T-helper 1 cell treated with Interleukin-12 subunit alpha and Interleukin-12 subunit beta and Interleukin-4 antibody, amounts not matched to agents 30 μg/mL and 1 μg/mL, for 36 hours (primary cell): ENCODE measurements around the gene MGAT5.
A peak's percentile ranks its signal among the peaks of the same experiment; 100 is the strongest.

ENCODE experiments used
- H3K27ac Mint-ChIP-seq: one replicate; pipeline ENCODE4 v1.8.0; 2021; ENCODE audit warnings: mild to moderate bottlenecking, mixed read lengths
- H3K27me3 Mint-ChIP-seq: one replicate; pipeline ENCODE4 v1.8.0; 2021; ENCODE audit warnings: low read depth, mixed read lengths
- H3K36me3 Mint-ChIP-seq: one replicate; pipeline ENCODE4 v1.8.0; 2021; ENCODE audit warnings: low read depth, mixed read lengths
- H3K4me1 Mint-ChIP-seq: one replicate; pipeline ENCODE4 v1.8.0; 2021; ENCODE audit warnings: low read depth, mixed read lengths
- H3K4me3 Mint-ChIP-seq: one replicate; pipeline ENCODE4 v1.8.0; 2021; ENCODE audit warnings: mild to moderate bottlenecking, moderate library complexity, mixed read lengths
- H3K9me3 Mint-ChIP-seq: one replicate; pipeline ENCODE4 v1.8.0; 2021; ENCODE audit warnings: mixed read lengths

MGAT5 gene

DNA sequence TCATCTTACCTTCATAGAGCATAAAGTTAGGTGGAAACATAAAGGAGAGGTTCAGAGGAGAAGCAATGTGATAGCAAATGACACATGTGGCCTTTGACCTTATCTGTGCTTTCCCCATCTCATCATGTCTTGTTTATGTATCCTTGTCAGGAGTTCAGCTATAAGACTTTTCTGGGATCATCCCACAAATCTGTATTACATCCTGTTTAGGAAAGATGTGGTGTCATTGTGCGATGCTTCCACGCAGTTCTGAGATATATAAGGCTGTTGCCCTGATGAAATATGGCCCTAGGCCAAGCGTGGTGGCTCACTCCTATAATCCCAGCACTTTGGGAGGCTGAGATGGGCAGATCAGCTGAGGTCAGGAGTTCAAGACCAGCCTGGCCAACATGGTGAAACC is 15.5 kb upstream of the MGAT5 start:
- Mint-ChIP-seq H3K4me3 (no peak overlapping the region), H3K27me3 (peaks cover 3% of the 10 kb centered on the region), H3K4me1 (peaks cover 34% of the 10 kb centered on the region), H3K27ac (no peak overlapping the region), H3K36me3 (peaks cover 4% of the 10 kb centered on the region), H3K9me3 (no peaks in the 10 kb centered on the region)

DNA sequence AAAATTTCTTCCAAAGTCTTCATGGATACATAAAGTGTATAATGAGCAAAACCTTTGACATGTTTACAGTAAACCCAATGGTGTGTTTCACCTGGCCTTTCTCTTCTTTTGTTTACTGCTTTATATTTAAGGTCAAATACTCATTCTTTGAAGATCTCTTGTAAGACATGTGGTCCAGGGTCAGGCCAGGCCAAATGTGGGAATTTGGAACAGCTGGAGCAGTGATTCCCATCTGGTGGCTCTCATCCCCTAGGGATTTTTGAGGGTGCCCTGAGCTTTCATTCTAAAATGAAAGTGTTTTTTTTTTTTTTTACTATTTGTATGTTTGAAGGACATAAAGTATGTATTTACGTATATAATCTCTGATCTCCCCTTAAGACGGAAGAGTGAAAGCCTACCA is 13.8 kb upstream of the MGAT5 start:
- Mint-ChIP-seq H3K36me3 (peaks cover 1% of the 10 kb centered on the region), H3K4me3 (no peak overlapping the region), H3K4me1 (peaks cover 25% of the 10 kb centered on the region), H3K9me3 (no peaks in the 10 kb centered on the region), H3K27me3 (peaks cover 6% of the 10 kb centered on the region), H3K27ac (no peak overlapping the region)

- no peak overlapping the region for H3K4me3 Mint-ChIP-seq
- peaks cover 25% of the 10 kb centered on the region for H3K4me1 Mint-ChIP-seq
Observed at GRCh38 chr2:134241911-134242310, 12.0 kb upstream of the MGAT5 start.

DNA sequence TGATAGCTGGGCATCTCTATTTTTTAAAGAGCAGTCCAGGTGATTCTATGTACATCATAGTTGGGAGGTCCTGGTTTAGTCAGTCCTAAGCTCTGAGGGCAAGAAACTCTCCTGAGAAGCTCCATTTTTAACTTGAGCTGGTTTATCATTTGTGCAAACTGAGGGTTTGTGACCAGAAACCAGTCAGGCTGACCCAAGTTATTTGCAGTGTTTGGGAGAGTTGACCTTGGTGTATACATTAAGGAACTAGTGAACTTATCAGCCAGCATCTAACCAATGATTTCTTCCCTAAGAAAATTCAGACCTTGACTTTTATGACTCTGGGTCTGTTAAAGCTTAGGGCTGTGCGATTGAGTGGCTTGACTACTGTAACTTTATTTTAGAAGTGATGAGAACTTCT is 10.6 kb upstream of the MGAT5 start:
- H3K4me3 Mint-ChIP-seq: no peak overlapping the region
- no peak overlapping the region for H3K27ac Mint-ChIP-seq
- H3K9me3 Mint-ChIP-seq: no peaks in the 10 kb centered on the region
- H3K27me3 Mint-ChIP-seq: peaks cover 19% of the 10 kb centered on the region
- H3K4me1 Mint-ChIP-seq: peaks cover 34% of the 10 kb centered on the region
- H3K36me3 Mint-ChIP-seq: peaks cover 1% of the 10 kb centered on the region

More at GRCh38 chr2:134241911-134242310, 12.0 kb upstream of the MGAT5 start:
- no peaks in the 10 kb centered on the region for H3K9me3 Mint-ChIP-seq
- H3K27me3 Mint-ChIP-seq: peaks cover 8% of the 10 kb centered on the region
- H3K27ac Mint-ChIP-seq: no peak overlapping the region
- H3K36me3 Mint-ChIP-seq: peaks cover 1% of the 10 kb centered on the region

DNA sequence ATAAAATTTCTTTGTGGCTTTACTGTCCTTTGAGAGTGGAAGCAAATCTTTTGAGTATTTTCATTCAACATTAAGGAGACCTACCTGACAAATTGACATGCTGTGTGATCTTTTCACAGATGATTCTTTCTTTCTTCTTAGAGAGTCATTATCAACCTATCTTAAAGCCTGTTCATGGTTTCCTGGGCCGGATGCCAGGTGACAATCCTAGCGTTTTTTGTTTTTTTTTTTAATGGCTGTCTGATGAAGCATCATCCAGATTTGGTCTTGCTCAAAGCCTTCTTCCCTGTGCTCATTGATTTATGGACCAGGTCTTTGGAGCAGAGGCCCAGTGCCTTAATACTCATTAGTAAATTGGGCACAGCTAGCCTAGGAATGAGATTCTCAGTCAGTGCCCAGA is 9.8 kb upstream of the MGAT5 start:
- H3K27ac Mint-ChIP-seq: no peak overlapping the region

DNA sequence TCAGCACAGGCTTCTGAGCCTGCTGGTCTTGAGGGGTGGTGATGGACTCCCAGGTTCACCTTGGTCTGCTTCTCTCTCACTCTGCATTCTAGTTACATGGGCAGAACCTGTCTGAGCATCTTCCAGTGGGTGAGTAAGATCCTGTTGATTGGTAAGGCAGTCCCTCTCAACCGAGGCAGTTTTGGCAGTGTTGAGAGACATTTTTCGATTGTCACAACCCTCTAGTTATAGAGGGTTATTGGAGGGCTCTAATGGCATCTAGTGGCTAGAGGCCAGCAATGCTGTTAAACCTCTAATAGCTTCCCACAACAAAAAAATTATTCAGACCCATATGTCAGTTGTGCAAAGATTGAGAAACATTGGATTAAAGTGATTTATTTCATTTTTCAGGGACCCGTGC is 9.3 kb upstream of the MGAT5 start:
- Mint-ChIP-seq H3K36me3 (peaks cover 1% of the 10 kb centered on the region), H3K27ac (no peak overlapping the region), H3K9me3 (no peaks in the 10 kb centered on the region), H3K27me3 (peaks cover 20% of the 10 kb centered on the region), H3K4me1 (peaks cover 42% of the 10 kb centered on the region), H3K4me3 (no peak overlapping the region)

More for the DNA sequence above, 9.8 kb upstream of the MGAT5 start:
- Mint-ChIP-seq H3K9me3 (no peaks in the 10 kb centered on the region), H3K27me3 (peaks cover 20% of the 10 kb centered on the region), H3K4me1 (peaks cover 37% of the 10 kb centered on the region), H3K36me3 (peaks cover 1% of the 10 kb centered on the region), H3K4me3 (no peak overlapping the region)

- no peak overlapping the region for H3K4me3 Mint-ChIP-seq
- peaks cover 46% of the 10 kb centered on the region for H3K4me1 Mint-ChIP-seq
- peaks cover 17% of the 10 kb centered on the region for H3K27me3 Mint-ChIP-seq
- no peaks in the 10 kb centered on the region for H3K9me3 Mint-ChIP-seq
- H3K27ac Mint-ChIP-seq: no peak overlapping the region
- peaks cover 3% of the 10 kb centered on the region for H3K36me3 Mint-ChIP-seq
Observed at GRCh38 chr2:134245340-134245984, 8.4 kb upstream of the MGAT5 start.

- Mint-ChIP-seq H3K4me3 (no peak overlapping the region), H3K27ac (no peak overlapping the region), H3K27me3 (peaks cover 20% of the 10 kb centered on the region), H3K36me3 (peaks cover 5% of the 10 kb centered on the region), H3K4me1 (peaks cover 54% of the 10 kb centered on the region), H3K9me3 (no peaks in the 10 kb centered on the region)
Observed at GRCh38 chr2:134246154-134246874, 7.6 kb upstream of the MGAT5 start.

DNA sequence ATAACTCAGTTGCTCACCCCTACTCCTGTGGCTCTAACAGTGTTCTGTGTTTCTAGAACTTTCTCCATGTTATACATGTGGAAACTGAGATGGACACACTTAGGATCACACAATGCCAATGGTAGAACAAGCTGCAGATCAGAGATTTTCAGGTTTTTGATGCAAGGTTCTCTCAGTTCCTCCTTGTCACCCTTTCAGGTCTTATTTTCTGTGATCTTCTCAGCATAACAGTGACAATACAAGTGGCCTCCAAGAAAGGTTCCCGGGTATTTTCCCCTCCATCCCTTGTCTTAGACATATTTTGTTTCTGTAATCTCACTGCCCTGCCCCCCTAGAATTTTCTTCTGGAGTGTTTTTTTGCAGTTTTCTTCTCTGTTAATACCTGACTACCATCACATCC is 6.2 kb upstream of the MGAT5 start:
- Mint-ChIP-seq H3K36me3 (peaks cover 8% of the 10 kb centered on the region), H3K4me3 (no peak overlapping the region), H3K4me1 (peaks cover 62% of the 10 kb centered on the region), H3K27ac (no peak overlapping the region), H3K27me3 (peaks cover 29% of the 10 kb centered on the region), H3K9me3 (no peaks in the 10 kb centered on the region)

GRCh38 chr2:134248913-134249312 is 5.0 kb upstream of the MGAT5 start:
- Mint-ChIP-seq H3K4me3 (no peak overlapping the region), H3K4me1 (peaks cover 70% of the 10 kb centered on the region), H3K36me3 (peaks cover 11% of the 10 kb centered on the region), H3K27ac (no peak overlapping the region), H3K9me3 (no peaks in the 10 kb centered on the region), H3K27me3 (peaks cover 32% of the 10 kb centered on the region)

DNA sequence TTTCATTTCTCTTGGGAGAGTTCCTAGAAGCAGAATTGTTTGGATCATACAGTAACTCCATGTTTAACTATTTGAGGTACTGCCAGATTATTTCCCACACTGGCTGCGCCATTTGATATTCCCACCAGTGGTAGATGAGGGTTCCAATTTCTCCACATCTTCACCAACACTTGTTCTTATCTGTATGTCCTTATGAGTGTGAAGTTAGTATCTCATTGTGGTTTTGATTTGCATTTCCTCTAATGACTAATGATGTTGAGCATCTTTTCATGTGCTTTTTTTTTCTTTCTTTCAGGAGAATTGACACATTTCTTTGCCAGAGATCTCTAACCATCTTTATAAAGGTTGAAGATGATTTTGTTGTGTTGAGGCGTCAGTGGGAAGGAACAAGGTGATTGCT is 4.1 kb upstream of the MGAT5 start:
- H3K9me3 Mint-ChIP-seq: no peaks in the 10 kb centered on the region
- peak overlapping the region; percentile 8 for H3K27ac Mint-ChIP-seq
- no peak overlapping the region for H3K4me3 Mint-ChIP-seq

DNA sequence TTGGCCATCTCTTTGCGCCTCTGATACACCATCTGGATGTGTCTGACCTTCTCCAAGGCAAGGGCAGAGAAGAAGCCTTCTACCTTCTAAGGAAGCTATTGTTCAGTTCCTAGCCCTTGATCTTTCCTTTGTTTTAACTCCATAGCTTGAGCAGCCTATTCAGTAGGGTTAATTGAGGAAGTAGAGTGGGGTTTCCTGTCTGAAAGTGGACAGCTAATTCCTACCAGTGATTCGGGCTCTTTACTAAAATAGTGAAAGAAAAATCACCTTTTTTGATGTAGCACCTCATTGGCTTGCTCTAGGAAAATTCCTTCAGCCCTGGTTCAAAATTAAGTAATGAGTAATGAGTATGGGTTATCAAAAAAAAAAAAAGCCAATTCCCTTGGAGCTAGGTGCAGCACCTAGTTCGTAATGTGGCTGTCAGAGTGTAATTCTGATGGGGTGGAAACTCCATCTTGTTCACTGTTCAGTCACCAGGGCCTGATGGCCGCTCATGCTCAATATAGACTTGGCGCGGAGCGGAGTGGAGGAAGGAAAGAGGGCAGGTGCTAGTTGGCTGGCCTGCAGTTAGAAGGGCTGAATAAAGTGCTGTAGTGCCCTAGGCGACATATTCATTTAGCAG is 2.9 kb upstream of the MGAT5 start:
- no peak overlapping the region for H3K4me3 Mint-ChIP-seq
- no peaks in the 10 kb centered on the region for H3K9me3 Mint-ChIP-seq
- peaks cover 23% of the 10 kb centered on the region for H3K36me3 Mint-ChIP-seq
- H3K27ac Mint-ChIP-seq: no peak overlapping the region
- H3K27me3 Mint-ChIP-seq: peaks cover 40% of the 10 kb centered on the region
- H3K4me1 Mint-ChIP-seq: peaks cover 62% of the 10 kb centered on the region

More for the DNA sequence above, 4.1 kb upstream of the MGAT5 start:
- peaks cover 34% of the 10 kb centered on the region for H3K27me3 Mint-ChIP-seq
- peaks cover 68% of the 10 kb centered on the region for H3K4me1 Mint-ChIP-seq
- H3K36me3 Mint-ChIP-seq: peaks cover 18% of the 10 kb centered on the region

DNA sequence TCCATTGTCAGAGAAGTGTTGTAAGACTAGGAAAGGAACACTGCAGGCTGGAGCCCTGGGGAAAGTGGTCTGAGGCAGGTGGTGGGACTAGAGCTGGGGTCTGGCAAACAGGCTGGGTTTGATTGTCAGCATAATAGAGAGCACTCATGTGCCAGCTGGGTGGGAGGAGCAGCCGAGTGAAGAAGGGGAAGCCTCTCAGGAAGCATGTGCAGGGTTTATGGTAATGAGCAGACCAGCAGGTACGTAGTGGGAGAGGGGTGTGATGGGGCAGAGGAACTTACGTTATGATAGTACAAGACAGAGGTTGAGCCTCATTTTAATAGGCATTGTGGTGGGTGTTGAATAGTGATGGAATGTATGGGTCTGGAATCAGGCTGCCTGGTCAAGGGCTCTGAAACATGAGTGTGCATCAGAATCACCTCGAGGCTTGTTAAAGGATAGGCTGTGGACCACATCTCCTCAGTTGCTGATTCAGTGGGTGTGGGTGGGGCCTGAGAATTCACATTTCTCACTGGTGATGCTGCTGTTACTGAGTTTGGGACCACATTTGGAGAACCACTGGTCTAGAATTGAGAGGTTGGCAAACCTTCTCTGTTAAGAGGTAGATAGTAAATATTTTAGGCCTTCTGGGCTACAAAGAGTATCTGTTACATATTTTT is 1.7 kb upstream of the MGAT5 start:
- Mint-ChIP-seq H3K36me3 (peaks cover 25% of the 10 kb centered on the region), H3K27me3 (peaks cover 35% of the 10 kb centered on the region), H3K9me3 (no peaks in the 10 kb centered on the region), H3K4me3 (no peak overlapping the region), H3K27ac (no peak overlapping the region), H3K4me1 (peaks cover 56% of the 10 kb centered on the region)

- H3K9me3 Mint-ChIP-seq: no peaks in the 10 kb centered on the region
- H3K36me3 Mint-ChIP-seq: peaks cover 25% of the 10 kb centered on the region
- no peak overlapping the region for H3K4me3 Mint-ChIP-seq
- H3K27me3 Mint-ChIP-seq: peaks cover 27% of the 10 kb centered on the region
- no peak overlapping the region for H3K27ac Mint-ChIP-seq
- peaks cover 53% of the 10 kb centered on the region for H3K4me1 Mint-ChIP-seq
Observed at GRCh38 chr2:134253117-134253704, 661 bp upstream of the MGAT5 start.
